ENCODE results near the gene KDELR1. TPM values are rescaled to one million over a fixed set of nuclear protein-coding genes. Genes with fewer than 3 reads are reported as not detected.

KDELR1 gene
- total and polyA plus RNA-seq, 9 of the 15 experiments (the other 6 are each of a cell fraction or from before 2014, with no cell fraction given), result 6.1 to 165 (median 58.5) TPM

DNA sequence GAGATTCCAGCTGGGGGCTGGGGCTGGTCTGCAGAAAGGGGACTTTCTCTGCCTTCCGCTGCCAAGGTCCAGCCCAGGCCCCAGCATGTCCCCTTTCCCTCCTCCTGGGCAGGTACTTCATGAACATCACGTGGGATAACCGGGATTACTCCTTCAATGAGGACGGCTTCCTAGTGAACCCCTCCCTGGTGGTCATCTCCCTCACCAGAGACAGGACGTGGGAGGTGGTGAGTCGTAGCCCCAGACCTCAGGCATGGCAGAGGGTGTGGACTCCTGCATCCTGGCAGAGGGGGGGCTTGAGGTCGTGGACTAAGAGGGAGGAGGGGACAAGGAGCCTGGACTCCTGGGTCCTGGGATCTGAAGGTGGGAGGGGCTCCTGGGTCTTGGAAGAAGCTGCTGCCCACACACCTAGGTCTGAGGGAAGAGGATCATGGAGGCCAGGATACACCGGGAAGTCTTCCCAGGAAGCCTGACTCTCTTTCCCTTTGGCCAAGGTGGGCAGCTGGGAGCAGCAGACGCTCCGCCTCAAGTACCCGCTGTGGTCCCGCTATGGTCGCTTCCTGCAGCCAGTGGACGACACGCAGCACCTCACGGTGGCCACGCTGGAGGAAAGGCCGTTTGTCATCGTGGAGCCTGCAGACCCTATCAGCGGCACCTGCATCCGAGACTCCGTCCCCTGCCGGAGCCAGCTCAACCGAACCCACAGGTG lies 22.7 kb upstream of the KDELR1 start:
- Histone ChIP-seq H3K36me3 (ENCODE audit: control insufficient read depth, insufficient read depth, low read length) (peaks cover 38% of the 10 kb centered on the region; the same call in 2 of the 3 replicates), H3K27ac (ENCODE audit: extremely low read depth, low read depth, low read length) (no peak overlapping the region), H3K9ac (ENCODE audit: insufficient read depth in 1 of 2, low read depth in 2 of 2, low read length in 2 of 2) (peak overlapping the region in 1 of 2 experiments; percentile 61; a peak in 2 of 4 replicates), H3K4me3 (no peak overlapping the region), H3K27me3 (ENCODE audit: control insufficient read depth in 2 of 2, insufficient read depth in 2 of 2, low read length in 2 of 2) (no peaks in the 10 kb centered on the region), H3K4me2 (ENCODE audit: insufficient read depth, low read length) (no peak overlapping the region), H4K20me1 (replicated peaks; ENCODE audit: control insufficient read depth, insufficient read depth, low read length) (no peaks in the 10 kb centered on the region; the same call in 1 of the 2 replicates), H3K9me1 (ENCODE audit: control insufficient read depth, insufficient read depth, low read length) (no peaks in the 10 kb centered on the region), H2AFZ (ENCODE audit: low read depth, low read length) (no peak overlapping the region), H3K9me3 (replicated peaks; ENCODE audit: control insufficient read depth, insufficient read depth, low read depth, low read length) (no peaks in the 10 kb centered on the region), H3K79me2 (ENCODE audit: control insufficient read depth, insufficient read depth, low read length) (peaks cover under 1% of the 10 kb centered on the region; the same call in 1 of the 3 replicates), H3K4me1 (replicated peaks in 1 of 2; ENCODE audit: control insufficient read depth in 2 of 2, insufficient read depth in 2 of 2, low read length in 2 of 2) (peaks cover 15 to 37% of the 10 kb centered on the region in 2 experiments)
- POLR2A ChIA-PET, result interaction anchor here (0.6 to 1.7 kb wide), 7 partner anchors 10 to 32 kb away, joined by 3 to 9 read pairs (median 3); partner anchors contain the start of gene KDELR1
- 73% methylated on average over 18 of the region's 24 CpGs for WGBS (ENCODE audit: insufficient coverage, low coverage, missing lambda C conversion rate)
- in situ Hi-C loops (cut with MboI) (no loop called here), intact Hi-C loops (cut with micrococcal nuclease) (no loop called here)
- TF ChIP-seq ELF4 (CRISPR knock-in tag; IDR thresholded peaks at IDR 0.05) (no peak), ZBTB33 (CRISPR knock-in tag; IDR thresholded peaks at IDR 0.05) (peak; percentile 86; the same call in 1 of the 2 replicates), ETV1 (tag; conservative IDR thresholded peaks at IDR 0.05; ENCODE audit: low read depth) (no peak), EGR1 (conservative IDR thresholded peaks at IDR 0.05) (0 out of 2 replicates have a peak, but pooled peaks have one; percentile 21)
- no peak for DNase-seq (ENCODE audit: extremely low read depth in 1 of 4, low spot score in 3 of 4)
- ATAC-seq, result no peak
- no peak for FAIRE-seq
- CTCF ChIA-PET (ENCODE audit: low intra/inter-chr PET ratio), result no interaction called here
- no TSS peak for BruUV-seq (replicated peaks)

Measured in K562 (cell line).